HG03135 (cell line): ENCODE results near the gene SLC16A8.

Source experiments
- ATAC-seq: cut with Tn5 transposase; IDR thresholded peaks from one replicate; pipeline ENCODE4 v1.9.1; 2021; ENCODE audit warnings: mild to moderate bottlenecking, moderate library complexity; ENCODE audit not compliant: unreplicated experiment

Gene SLC16A8

DNA sequence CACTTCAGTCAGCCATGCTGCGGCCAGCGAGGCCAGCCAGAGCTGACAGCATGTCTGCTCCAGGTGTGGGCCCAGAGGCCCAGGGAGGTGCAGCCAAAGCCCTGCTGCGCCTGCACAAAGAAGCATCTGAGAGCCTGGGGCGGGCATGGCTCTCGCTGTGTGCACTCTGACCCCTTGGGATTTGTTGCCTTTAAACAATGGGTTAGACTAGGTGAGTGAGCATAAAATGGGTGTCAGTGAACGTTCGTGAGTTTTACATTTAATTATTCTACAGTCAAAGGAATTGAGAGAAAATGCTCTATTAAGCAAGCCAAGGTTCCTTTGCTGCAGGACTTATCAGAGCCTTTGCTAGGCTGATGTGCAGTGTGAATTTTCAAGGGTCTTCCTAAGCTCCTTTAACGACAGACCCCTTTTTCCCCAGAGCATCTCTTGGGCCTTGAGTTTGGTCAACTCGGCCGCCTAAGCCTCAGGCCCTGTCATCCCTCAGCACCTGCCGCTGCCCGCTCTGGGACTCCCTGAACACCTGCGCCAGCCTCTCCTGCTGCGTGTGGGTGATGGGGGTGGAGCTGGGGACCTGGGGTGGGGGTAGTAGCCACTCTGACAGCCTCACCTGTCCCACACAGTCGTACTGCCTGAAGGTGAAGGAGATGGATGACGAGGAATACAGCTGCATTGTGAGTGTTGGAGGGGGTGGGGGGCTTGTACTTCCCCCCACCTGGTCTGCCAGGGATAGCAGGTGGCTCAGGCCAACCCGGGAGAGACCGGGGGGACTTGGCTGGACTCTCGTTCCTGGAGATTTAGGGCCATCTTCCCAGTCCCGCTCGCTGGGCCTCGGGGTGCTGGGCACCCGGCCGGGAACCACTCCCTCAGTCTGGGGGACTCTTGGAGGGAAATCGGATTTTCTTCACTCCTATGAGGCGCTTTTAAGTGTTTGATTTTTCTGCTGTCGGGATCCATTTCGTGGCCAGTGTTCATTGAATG lies 10.5 kb downstream of the SLC16A8 start:
- no peak for ATAC-seq

DNA sequence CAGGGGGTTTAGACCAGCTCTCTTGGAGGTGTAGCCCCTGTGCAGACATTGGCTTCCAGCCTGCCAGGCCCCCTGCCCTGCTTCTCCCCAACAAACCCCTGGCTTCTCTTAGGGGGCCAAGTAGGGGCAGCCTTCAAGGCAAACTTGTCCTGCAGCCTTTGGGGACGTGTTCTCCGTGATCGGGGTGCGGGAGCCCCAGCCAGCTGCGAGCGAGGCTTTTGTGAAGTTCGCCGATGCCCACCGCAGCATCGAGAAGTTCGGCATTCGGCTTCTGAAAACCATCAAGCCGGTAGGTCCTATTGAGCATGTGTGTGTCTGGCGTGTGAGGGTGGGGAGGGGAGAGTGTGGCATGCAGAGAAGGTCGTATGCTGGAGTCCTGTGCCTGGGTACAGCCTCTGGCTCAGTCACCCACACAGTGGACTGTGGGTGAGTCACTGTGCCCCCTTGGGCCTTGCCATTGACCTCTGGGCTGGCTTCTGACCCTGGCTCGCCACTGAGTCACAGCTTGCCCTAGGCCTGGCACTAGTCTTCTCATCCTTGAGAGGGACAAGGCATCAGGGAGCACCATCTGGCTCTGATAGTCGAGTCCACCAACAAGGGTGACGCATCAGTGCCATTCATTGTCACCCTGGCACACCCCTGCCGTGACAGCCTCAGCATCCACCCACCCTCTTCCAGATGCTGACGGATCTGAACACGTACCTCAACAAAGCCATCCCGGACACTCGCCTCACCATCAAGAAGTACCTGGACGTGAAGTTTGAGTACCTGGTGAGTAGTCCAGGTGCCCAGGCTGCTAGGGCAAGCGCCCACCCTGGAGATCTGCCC lies 11.4 kb downstream of the SLC16A8 start:
- ATAC-seq: no peak

DNA sequence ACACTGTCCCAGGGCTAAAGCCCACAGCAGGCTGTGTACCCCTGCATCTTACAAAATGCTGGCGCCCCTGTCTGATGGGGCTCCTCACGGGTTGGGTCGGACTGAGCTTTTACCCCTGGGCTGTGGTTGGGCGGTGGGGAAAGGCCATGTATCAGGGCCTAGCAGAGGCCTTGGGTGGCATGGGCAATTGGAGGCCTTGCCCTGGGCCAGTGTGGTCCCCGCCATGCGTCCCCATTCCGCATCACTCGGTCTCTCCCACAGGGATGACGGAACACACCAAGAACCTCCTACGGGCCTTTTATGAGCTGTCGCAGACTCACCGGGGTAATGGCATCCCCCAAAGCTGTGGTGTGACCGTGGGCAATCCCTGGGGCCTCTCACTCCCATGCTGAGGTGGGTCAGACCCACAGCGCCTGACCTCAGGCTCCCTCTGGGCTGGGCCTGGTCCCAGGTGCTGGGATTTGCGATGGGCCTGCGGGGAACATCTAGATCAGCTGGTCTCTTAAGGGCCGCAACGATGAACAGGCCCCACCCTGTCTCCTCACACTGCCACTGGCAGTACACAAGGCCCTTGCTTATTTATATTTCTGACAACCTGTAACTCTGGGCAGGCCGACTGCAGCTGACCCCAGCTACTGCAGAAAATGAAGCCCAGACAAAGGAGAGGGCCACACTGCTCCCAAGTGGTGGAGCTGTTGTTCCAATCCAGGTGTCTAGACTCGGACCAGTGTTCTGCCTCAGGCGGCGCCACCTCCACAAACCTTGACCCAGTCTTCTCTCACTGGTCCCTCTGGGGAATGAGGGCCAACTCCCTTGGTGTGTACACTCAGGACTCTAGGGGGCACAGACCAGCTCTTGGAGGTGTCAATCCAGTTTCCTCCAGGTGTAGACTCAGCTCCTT lies 12.3 kb downstream of the SLC16A8 start:
- no peak for ATAC-seq

DNA sequence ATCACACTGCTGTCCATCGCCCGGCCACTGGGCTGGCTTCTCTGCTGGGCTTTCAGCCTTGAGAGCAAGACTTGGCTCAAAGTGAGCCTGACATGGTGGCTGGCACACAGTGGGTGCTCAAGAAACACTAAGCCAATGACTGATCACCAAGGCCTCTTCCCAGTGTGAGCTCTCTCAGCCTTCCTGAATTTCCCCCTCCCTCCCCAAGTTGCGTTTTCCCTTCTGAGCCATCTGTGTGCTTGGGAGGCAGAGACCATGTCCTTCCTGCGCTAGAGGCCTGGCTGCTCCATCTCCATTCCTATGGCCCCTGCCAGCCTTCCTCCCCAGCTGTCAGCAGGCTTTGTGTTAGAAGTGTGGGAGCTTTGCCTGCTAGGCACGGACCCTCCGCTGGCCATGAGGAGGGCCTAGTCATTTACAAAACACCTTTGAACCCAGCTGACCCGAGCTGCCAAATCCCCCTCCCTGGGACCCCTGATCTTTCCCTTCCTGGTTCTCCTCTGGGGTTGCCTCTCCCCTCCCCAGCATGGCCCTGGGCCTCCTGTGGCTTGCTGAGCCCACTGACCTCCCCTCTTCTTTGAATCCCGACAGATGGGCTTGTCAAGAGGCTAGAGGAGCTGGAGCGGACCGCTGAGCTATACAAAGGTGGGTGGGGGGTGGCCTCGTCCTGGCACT lies 13.6 kb downstream of the SLC16A8 start:
- no peak for ATAC-seq

DNA sequence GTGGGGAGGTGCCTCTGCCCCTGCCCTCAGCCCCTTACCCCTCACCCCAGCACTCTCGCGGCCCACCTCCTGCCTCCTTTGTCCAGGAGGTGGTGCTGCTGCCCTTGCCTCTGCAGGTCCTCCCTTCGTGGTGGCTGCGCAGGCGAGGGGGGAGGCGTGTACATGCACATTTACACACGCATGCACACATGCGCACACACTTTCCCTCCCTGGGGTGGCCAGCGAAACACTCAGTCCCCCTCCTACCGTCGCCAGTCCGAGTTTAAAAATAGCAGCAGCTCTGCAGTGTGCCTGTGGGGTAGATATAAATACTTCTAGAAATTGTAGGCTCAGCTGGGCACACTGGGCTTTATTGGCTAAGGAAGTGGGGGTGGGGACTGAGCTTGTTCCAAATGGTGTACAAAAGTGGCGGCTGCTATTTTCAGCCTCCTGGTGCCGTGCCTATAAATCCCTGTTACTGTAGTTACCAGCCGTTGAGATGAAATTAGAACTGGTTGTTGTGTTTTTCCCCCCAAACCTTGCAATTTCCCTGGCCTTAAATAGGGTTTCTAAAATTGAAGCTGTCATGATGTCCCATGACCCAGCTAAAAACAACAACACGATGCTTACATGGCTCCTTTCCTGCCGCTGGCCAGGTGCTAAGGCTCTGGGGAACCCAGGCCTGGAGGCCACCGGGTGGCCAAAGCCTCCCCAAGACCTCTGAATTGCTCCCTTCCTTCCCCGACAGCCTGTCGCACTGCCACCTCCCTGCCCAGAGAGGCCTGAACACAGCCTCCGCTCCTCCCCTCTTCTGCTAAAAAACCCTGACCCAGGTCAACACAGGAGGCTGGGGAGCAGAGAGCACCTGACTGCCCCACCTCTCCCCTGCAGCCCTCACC lies 14.4 kb downstream of the SLC16A8 start:
- ATAC-seq: no peak

DNA sequence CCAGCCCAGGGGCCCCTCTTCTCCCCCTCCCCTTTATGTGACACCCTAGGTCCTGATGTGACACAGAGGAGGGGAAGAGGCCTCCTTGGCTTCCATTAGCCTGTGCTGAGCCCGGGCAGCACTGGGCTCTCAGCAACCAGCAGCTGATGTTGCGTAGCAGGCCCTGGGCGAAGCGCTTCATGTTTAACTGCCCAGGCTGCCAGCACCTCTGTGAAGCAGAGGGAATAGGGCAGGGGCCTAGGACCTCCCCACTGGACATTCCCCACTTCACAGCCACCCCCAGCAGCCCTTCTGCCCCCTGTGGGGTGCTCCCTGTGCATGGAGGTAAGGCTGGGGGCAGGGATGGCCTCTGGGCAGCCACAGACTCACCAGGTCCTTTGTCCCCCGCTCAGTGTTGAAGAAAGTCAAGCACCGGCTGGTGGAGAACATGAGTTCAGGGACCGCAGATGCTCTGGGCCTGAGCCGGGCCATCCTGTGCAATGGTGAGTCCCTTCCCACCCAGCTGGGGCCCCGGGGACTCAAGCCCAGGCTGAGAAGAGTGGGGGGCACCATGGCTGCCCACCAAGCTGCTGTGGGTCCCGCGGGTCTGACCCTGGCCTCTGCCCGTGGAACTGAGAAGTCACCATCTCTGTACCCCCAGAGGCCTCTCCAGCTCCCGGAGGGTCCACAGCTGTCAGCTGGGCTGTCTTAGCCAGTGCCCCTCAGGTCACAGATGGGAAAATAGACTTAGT lies 15.2 kb downstream of the SLC16A8 start:
- no peak for ATAC-seq

DNA sequence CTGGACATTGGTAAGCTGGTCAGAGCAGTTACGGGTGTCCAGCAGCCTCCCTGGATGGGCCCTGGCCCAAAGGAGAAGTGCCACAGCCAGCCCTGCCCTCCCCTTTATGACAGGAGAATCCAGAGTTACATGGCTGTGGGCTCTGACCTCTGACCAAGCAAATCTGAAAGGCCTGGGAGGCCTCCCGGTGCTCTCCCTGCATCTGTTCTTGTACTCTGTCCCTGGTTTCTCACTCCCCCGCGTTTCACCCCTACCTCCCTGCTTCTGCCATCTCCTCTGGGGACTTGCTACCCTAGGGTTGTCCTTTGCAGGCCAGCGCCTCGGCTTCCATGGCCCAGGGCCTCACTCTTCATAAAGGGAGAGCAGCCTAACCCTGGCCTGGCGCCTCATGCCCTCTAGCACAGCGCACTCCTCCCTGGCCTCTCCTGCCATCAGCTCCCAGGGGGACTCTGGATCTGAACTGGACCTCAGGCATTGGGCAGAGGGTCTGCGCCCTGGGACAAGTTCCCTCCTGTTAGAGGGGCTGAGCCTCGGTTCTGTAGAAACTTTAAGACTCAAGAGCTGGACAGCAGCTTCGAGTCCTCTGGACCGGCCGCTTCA lies 16.1 kb downstream of the SLC16A8 start:
- ATAC-seq: no peak

DNA sequence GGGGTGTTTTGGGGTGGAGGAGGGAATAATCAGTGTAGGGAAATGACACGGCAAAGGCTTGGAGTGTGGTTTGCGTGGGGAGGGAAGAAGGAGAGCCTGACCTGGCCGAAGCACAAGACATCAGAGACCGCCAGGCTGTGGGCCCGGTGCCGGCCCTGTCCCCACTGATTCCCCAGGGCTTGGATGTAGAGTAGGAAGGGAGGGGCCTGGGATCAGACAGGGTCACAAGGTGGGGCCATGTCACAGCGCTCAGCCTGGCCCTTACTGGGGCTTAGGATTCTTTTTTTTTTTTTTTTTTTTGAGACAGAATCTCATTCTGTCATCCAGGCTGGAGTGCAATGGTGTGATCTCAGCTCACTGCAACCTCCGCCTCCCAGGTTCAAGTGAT lies 17.0 kb downstream of the SLC16A8 start:
- no peak for ATAC-seq

DNA sequence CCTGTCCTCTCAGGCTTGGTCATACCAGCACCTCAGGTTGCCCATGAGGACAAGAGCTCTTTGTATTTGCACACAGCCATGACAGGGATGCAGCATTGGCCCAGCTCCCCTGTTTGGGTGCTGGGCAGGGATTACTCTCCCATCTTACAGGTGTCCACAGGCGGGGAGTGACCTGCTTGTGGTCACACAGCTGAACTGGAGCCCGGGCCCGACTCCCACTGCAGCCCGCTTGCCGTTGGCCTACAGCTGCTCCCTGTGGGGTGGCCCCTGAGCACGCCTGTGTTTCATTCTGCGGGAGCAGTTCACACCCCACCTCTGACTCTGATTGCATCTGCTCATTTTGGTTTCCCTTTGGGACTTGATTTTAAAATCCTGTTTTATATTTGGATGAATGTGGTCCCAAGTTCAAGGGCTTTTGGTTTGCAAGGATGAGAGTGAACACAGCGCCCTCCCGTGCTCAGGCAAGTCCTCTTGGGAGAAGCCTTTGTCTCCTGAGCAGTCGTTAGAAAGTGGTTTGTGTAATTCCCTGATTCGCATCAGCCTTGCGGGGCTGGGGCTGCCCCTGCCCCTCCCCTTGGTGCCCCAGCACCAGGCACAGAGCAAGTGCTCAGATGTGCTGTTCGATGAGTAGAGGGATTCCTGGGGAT lies 17.5 kb downstream of the SLC16A8 start:
- ATAC-seq: no peak

DNA sequence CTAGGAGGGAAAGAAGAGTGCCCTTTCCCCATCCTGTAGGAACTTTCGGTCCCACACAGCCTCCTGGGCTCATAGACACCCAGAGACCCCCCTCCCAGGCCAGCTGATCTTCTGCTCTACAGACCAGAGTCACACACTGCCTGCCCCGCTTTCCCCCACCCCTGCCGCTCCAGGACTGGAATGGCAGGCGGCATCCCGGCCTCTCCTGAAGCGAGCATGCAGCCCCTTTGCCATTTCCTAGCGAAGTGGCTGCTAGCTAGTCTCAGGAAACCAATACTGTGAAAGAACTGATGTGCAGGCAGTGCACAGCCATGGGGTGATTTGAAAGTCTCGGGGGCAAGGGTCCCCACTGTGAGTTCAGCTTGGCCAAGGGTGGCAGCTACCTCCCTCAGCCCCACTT lies 18.4 kb downstream of the SLC16A8 start:
- ATAC-seq: no peak

DNA sequence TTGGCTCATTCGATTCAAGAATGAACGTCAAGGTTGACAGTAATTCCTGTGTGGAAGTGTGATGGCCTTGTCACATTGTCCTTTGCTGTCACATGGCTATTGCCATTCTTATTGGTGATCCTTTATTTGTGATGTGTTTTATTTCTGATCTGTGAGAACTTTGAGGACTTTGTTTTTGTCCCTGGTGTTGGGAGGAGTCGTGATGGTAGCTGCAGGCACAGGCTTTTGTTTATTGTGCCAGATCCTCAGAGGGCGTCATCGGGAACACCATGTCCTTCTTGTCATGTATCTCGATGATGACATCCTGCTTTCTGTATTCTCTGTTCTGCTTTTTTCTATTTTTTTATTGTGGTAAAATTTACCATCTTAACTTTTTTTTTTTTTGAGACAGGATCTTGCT lies 21.2 kb downstream of the SLC16A8 start:
- ATAC-seq: no peak

DNA sequence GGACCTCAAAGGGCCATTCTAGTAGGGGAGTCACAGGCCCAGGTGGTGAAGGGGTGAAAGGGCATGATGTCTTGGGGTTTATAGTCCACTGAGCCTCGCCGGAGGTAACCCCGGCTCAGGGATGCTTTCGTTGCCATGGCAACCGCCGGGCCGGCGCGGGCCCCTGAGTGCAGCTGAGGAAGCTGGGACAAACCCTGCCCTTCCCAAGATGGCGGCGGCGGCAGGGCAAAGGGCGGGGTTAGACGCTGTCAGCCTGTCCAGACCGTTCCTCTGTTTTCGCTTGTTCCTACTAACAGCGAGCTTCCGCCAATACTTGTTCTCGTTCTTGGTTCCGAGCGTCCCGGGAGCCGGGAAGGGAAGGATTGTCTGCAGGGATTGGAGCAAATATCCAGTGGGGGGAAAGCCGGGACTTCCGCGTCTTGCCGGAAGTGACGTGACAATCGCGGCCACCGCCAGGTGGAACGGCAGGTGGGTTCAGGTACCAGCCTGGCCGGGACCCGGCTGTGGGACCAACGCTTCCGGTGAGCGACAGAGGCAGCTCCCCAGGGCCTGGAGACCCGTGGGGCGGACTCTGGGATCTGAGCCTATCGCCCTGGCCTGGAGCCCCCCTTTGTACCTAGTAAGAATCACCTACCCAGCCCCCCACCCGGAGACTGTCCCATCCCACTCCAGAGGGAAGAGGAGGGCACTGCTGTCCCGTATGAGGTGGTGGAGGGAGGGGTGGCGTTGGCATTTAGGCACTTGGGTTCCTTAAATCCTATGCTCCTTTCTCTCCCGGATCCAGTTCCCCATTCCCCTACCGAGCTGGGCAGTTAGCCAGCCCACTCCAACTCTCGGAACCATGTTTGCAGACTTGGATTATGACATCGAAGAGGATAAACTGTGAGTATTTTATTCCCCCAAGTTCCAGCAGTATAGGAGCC lies 26.8 kb downstream of the SLC16A8 start, which contains the start of gene PICK1:
PICK1 (plus strand) TSS at position 436 of the 923 bp plus-strand sequence; CDS start at position 842, 406 bp downstream.
- ATAC-seq: no peak

DNA sequence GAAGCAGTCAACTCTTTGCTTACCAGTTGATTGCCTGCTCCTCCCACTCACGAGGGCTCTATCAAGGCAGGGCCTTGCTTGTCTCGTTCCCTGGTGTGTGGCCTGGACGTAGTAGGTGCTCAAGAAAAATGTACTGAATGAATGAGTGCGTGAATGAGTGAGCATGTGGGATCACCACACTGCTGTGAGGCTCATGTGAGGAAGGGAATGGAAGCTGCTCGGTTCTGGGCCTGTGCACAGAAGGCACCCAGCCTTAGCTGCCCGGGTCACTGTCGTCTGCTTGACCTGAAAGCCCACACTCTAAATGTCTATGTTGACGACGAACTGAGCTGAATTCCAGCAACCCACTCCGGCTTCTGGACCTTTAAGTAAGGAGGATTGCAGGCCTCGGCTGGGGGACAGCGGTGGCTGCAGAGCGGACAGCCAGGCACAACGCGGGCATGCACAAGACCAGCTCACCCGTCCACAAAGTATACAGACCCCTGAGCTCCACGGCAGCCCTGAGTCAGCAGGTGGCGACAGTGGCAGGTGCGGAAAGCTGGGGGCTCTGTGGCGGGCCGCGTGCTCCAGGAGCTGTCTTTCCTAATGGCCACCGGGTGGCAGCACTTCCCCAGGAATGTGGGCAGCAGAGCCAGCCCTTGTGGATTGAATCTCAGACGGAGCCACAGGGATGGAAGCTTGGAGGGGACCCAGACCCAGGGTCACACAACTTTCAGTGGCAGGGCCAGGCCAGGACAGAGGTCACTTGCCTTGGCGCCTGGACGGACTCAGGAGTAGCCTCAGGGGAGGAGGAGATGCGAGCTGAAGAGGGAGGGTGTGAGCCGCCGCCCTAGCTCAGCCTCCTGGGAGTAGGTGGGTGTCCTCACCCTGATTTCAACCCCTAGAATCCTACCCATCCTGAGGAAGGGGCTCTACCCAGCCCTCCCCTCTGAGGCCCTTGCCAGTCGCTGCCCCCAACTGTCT lies 31.8 kb downstream of the SLC16A8 start:
- ATAC-seq: peak; percentile 57

DNA sequence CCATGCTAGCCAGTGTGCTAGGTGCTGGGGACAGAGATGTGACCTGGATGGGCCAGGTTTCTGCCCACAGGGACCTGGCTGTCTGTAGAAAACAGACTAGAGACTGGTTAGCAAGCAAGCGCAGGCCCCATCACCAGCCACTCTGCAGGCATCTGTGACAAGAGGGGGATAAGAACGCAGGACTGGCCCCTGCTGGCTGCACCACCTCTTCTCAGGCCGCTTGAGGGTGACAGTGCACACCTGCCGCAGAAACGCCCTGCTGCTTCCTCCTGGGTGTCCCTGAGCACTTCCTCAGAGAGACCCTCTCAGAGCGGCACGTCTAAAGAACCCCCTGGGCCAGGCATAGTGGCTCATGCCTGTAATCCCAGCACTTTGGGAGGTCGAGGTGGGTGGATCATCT lies 32.7 kb downstream of the SLC16A8 start:
- ATAC-seq: no peak

DNA sequence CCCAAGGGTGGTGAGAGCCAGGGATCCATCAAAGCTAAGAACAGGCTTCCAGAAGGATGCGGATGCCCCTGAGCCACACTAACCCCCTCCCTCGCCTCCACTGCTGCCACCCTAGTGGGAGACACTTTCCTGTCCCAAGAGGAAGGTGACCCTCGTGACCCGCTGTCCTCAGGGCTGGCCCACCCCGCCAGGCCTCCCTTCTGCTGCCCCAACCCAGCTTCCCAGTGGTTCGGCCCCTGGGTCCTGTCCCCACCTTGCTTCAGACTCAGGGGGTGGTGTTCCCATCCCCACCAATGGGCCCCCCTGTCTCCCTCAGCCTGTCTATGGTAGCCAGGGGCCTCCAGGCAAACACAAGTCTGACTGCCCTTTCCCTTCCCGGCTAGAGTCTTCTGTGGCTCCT lies 33.3 kb downstream of the SLC16A8 start:
- no peak for ATAC-seq
